ENCODE measurements around the gene MLN.

Gene MLN, protein sequence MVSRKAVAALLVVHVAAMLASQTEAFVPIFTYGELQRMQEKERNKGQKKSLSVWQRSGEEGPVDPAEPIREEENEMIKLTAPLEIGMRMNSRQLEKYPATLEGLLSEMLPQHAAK

DNA sequence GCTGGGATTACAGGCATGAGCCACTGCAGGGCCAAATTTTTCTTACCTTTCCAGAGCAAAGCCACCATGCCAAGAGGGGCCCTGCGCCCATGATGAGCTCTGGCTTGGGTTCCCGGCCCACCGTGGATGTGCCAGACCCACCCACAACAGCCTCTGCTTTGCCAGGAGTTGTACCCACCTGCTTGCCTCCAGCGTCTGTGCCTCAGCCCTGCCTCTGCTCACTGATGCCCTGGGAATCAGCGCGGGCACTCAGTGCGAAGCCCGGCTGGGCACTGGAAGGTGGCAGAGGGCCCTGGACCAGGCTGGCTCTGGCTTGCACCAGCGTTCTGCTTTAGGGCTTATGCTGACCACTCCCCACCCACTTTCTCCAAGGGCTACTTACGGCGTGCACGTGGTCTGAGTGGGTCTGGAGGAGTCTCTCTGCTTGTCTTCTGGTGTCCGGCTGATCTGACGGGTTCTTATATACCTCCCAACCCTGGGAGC is at the start of gene MLN:
TSS of gene MLN (minus strand) at position 433 of the 483 bp plus-strand sequence. CDS start 2,840 bp downstream, outside the sequence.
- peak within 1 kb of the TSS; percentile 58 for H3K9ac ChIP-seq (ENCODE audit: insufficient read length, low read depth)
- no peaks in the 10 kb centered on the region for H3K9me3 ChIP-seq (ENCODE audit: insufficient read depth, low read length)
- no peaks in the 10 kb centered on the region for H3K27me3 ChIP-seq (ENCODE audit: insufficient read depth, insufficient read length)
- TF ChIP-seq ZNF274 (IDR thresholded peaks at IDR 0.05; ENCODE audit: low read depth, low read length) (no peak), SUZ12 (IDR thresholded peaks at IDR 0.05; ENCODE audit: extremely low read depth, insufficient read depth, insufficient read length) (no peak), YY1 (IDR thresholded peaks at IDR 0.05; ENCODE audit: insufficient read depth, insufficient read length) (no peak)
- peaks cover 11% of the 10 kb centered on the region for H3K4me1 ChIP-seq (ENCODE audit: insufficient read depth, insufficient read length)
- no peak for DNase-seq (ENCODE audit: low read depth, low spot score)
- no peaks in the 10 kb centered on the region for H3K36me3 ChIP-seq (ENCODE audit: insufficient read depth, insufficient read length, low read length)
- H3K4me3 ChIP-seq (ENCODE audit: insufficient read length, low read depth) = no peak within 1 kb of the TSS

DNA sequence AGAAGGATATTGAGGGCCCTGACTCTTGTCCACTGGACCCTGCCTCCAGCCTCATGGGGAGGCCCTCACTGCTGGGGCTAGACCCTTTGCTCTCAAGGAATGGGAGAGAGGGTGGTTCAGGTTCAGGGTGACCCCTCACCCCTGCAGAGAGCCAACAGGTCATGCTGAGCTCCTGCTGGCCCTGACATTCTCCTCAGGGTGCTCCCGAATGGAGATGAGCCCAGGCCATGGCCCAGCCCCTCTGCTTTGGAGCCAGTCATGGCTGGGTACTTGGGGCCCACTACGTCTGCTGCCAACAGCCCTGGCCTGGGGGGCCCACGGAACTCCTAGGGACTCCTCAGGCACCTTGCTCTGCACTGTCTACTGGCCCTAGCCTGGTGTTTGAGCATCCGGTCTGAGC is 49.2 kb upstream of the MLN start:
- Histone ChIP-seq H3K9ac (ENCODE audit: insufficient read length, low read depth) (no peak overlapping the region), H3K4me1 (ENCODE audit: insufficient read depth, insufficient read length) (peaks cover 8% of the 10 kb centered on the region), H3K4me3 (ENCODE audit: insufficient read length, low read depth) (no peak overlapping the region), H3K9me3 (ENCODE audit: insufficient read depth, low read length) (no peaks in the 10 kb centered on the region), H3K27me3 (ENCODE audit: insufficient read depth, insufficient read length) (no peaks in the 10 kb centered on the region), H3K36me3 (ENCODE audit: insufficient read depth, insufficient read length, low read length) (no peaks in the 10 kb centered on the region)
- no peak for TF ChIP-seq ZNF274 (IDR thresholded peaks at IDR 0.05; ENCODE audit: low read depth, low read length)
- no peak for TF ChIP-seq YY1 (IDR thresholded peaks at IDR 0.05; ENCODE audit: insufficient read depth, insufficient read length)
- TF ChIP-seq SUZ12 (IDR thresholded peaks at IDR 0.05; ENCODE audit: extremely low read depth, insufficient read depth, insufficient read length) = no peak
- DNase-seq (ENCODE audit: low read depth, low spot score) = no peak

DNA sequence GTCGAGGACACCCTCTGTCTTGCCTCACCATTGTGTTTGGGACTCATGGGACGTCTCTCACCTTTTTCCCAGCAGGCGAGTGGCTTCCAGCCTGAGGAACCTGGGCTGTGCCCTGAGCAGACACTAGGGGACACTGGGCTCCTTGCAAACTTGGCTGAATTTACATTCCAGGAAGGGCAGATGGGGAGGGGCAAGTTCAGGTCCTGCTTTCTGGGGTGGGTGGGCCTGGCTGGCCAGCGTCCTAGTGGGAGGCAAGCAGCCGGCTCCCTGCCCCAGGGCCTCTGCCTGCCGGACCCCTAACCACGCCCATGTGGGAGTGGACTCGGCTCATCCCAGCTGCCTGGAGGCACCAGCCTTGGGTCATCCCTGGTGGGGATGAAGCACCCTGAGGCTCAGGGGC is 48.2 kb upstream of the MLN start:
- TF ChIP-seq SUZ12 (IDR thresholded peaks at IDR 0.05; ENCODE audit: extremely low read depth, insufficient read depth, insufficient read length) = no peak
- TF ChIP-seq ZNF274 (IDR thresholded peaks at IDR 0.05; ENCODE audit: low read depth, low read length) = no peak
- TF ChIP-seq YY1 (IDR thresholded peaks at IDR 0.05; ENCODE audit: insufficient read depth, insufficient read length) = no peak
- peak; percentile 62 for DNase-seq (ENCODE audit: low read depth, low spot score)
- Histone ChIP-seq H3K36me3 (ENCODE audit: insufficient read depth, insufficient read length, low read length) (no peaks in the 10 kb centered on the region), H3K27me3 (ENCODE audit: insufficient read depth, insufficient read length) (no peaks in the 10 kb centered on the region), H3K4me3 (ENCODE audit: insufficient read length, low read depth) (no peak overlapping the region), H3K9ac (ENCODE audit: insufficient read length, low read depth) (peak overlapping the region; percentile 39), H3K4me1 (ENCODE audit: insufficient read depth, insufficient read length) (peaks cover 8% of the 10 kb centered on the region), H3K9me3 (ENCODE audit: insufficient read depth, low read length) (no peaks in the 10 kb centered on the region)

DNA sequence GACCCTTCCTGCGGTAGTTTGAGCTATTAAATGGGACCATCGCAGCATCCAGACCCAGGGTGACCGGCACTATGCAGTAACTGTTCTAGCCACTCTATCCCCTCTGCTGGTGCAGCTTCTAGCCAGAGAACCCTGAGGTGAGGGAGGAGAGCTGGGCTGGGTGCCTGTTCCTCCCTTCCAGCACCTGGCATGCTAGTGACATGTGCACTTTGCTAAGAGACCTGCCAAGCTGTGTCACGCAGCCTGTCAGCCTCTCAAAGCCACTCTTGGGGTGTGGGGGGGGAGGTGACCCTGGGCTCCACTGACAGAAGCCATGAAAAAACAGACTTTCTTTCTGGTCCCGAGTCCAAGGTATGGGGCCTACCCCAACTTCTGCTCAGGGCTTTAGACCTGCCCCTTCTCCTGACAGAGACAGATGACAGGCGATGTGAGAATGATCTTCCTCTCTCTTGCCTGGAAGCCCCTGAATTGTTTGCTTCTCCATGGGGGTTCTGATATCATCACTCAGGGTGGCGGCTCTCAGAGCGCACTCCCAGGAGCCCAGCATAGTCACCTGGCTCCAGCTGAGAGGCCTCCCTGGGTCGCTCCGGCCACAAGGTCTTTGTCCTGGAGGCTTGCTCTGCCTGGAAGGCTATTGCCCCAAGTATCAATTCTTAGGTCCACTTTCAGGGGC is 47.2 kb upstream of the MLN start:
- TF ChIP-seq YY1 (IDR thresholded peaks at IDR 0.05; ENCODE audit: insufficient read depth, insufficient read length) (no peak), SUZ12 (IDR thresholded peaks at IDR 0.05; ENCODE audit: extremely low read depth, insufficient read depth, insufficient read length) (no peak), ZNF274 (IDR thresholded peaks at IDR 0.05; ENCODE audit: low read depth, low read length) (no peak)
- no peaks in the 10 kb centered on the region for H3K36me3 ChIP-seq (ENCODE audit: insufficient read depth, insufficient read length, low read length)
- H3K4me1 ChIP-seq (ENCODE audit: insufficient read depth, insufficient read length) = peaks cover 8% of the 10 kb centered on the region
- peak overlapping the region; percentile 18 for H3K9ac ChIP-seq (ENCODE audit: insufficient read length, low read depth)
- H3K4me3 ChIP-seq (ENCODE audit: insufficient read length, low read depth) = no peak overlapping the region
- no peak for DNase-seq (ENCODE audit: low read depth, low spot score)
- no peaks in the 10 kb centered on the region for H3K27me3 ChIP-seq (ENCODE audit: insufficient read depth, insufficient read length)
- H3K9me3 ChIP-seq (ENCODE audit: insufficient read depth, low read length) = no peaks in the 10 kb centered on the region

DNA sequence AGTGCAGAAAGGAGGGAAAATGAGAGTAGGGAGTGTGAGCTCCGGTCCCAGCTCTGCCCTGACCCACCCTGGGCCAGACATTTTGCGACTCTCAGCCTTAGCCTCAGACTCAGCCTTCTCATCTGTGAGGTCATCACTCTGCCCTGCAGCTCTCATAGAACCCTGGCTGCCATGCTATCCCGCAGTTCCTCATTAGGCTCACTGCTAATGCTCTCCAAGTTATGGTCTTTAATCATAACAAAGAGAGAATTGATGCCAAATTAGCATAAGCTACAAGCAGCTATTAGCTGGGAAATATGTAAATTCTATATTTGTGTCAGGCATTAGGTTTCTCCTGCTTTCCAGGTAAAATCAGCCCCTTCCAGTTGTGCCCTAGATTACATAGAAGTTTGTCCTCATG is 46.5 kb upstream of the MLN start:
- Histone ChIP-seq H3K9me3 (ENCODE audit: insufficient read depth, low read length) (no peaks in the 10 kb centered on the region), H3K4me3 (ENCODE audit: insufficient read length, low read depth) (no peak overlapping the region), H3K27me3 (ENCODE audit: insufficient read depth, insufficient read length) (no peaks in the 10 kb centered on the region), H3K9ac (ENCODE audit: insufficient read length, low read depth) (no peak overlapping the region), H3K36me3 (ENCODE audit: insufficient read depth, insufficient read length, low read length) (no peaks in the 10 kb centered on the region), H3K4me1 (ENCODE audit: insufficient read depth, insufficient read length) (peaks cover 7% of the 10 kb centered on the region)
- no peak for TF ChIP-seq ZNF274 (IDR thresholded peaks at IDR 0.05; ENCODE audit: low read depth, low read length)
- DNase-seq (ENCODE audit: low read depth, low spot score) = no peak

DNA sequence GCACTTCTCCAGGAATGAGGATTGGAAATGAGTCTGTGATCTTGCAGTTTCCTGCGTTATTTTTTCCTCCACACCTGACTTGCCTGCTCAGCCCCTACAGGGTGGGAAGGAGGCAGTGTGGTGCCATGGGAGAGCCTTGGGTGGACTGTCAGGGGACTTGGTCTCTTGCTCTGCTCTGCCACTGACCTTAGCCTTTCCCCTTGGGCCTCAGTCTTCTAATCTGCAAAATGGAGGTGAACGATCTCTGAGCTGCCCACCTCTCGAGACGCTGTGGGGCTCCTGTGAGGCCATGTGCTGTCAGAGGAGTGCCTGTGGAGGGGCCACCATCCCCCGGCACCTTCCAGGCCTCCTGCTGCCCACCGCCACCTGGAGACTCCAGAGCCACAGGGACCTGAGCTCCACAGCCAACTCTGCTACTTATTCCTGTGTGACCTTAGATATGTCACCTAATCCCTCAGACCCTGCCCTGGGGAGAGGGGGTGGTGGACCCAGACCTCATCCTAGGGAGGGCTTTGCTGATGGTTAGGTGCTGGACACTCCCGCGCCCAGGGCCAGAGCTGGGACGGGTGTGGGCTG is 45.8 kb upstream of the MLN start:
- no peak for DNase-seq (ENCODE audit: low read depth, low spot score)
- no peak for TF ChIP-seq YY1 (IDR thresholded peaks at IDR 0.05; ENCODE audit: insufficient read depth, insufficient read length)
- no peak for TF ChIP-seq SUZ12 (IDR thresholded peaks at IDR 0.05; ENCODE audit: extremely low read depth, insufficient read depth, insufficient read length)
- no peak for TF ChIP-seq ZNF274 (IDR thresholded peaks at IDR 0.05; ENCODE audit: low read depth, low read length)
- Histone ChIP-seq H3K9me3 (ENCODE audit: insufficient read depth, low read length) (no peaks in the 10 kb centered on the region), H3K36me3 (ENCODE audit: insufficient read depth, insufficient read length, low read length) (no peaks in the 10 kb centered on the region), H3K9ac (ENCODE audit: insufficient read length, low read depth) (no peak overlapping the region), H3K4me3 (ENCODE audit: insufficient read length, low read depth) (no peak overlapping the region), H3K4me1 (ENCODE audit: insufficient read depth, insufficient read length) (peaks cover 7% of the 10 kb centered on the region), H3K27me3 (ENCODE audit: insufficient read depth, insufficient read length) (no peaks in the 10 kb centered on the region)

DNA sequence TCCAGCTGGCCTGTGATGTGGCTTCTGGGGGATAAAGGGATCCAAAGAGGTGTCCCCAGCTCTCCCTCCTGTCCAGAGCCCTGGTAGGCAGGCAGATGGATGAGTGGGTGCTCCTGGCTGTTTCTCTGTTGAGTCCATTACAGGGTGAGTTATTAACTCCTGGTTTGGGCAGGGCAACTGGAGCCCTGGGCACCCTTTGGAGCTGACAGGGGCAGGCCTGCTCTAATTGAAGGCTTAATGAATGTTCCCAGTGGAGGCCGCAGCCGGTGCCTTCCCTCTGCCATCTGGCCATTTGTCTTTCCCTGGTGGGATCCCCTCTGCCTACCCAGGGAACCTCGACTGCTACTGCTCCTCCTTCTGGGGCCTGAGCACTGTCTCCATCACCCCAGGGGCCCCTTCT is 44.7 kb upstream of the MLN start:
- no peak for DNase-seq (ENCODE audit: low read depth, low spot score)
- no peaks in the 10 kb centered on the region for H3K27me3 ChIP-seq (ENCODE audit: insufficient read depth, insufficient read length)
- H3K36me3 ChIP-seq (ENCODE audit: insufficient read depth, insufficient read length, low read length) = no peaks in the 10 kb centered on the region
- H3K4me3 ChIP-seq (ENCODE audit: insufficient read length, low read depth) = no peak overlapping the region
- no peak for TF ChIP-seq YY1 (IDR thresholded peaks at IDR 0.05; ENCODE audit: insufficient read depth, insufficient read length)
- no peak for TF ChIP-seq SUZ12 (IDR thresholded peaks at IDR 0.05; ENCODE audit: extremely low read depth, insufficient read depth, insufficient read length)
- no peak for TF ChIP-seq ZNF274 (IDR thresholded peaks at IDR 0.05; ENCODE audit: low read depth, low read length)
- H3K9me3 ChIP-seq (ENCODE audit: insufficient read depth, low read length) = no peaks in the 10 kb centered on the region
- H3K4me1 ChIP-seq (ENCODE audit: insufficient read depth, insufficient read length) = peaks cover 7% of the 10 kb centered on the region
- no peak overlapping the region for H3K9ac ChIP-seq (ENCODE audit: insufficient read length, low read depth)
